SK-N-SH treated with all-trans-retinoic acid at 6 μM for 48 hours (cell line): Measurements from ENCODE around the gene SPAG4.

Source experiments
- ARNTL ChIP-seq: fragments of 450-650 bp; formaldehyde crosslinking; IDR thresholded peaks from 2 replicates; pipeline ENCODE4 v1.5.0; 2020; ENCODE audit warnings: low read depth, mild to moderate bottlenecking, moderate library complexity, borderline replicate concordance
- CSDC2 ChIP-seq: fragments of 250-450 bp; sonication (Bioruptor Pico); IDR thresholded peaks from 2 replicates; pipeline ENCODE4 v1.5.0; 2020; ENCODE audit warnings: mild to moderate bottlenecking, moderate library complexity
- GLIS3 ChIP-seq: fragments of 250-450 bp; sonication (Bioruptor Pico); IDR thresholded peaks from 2 replicates; pipeline ENCODE4 v1.5.0; 2020; ENCODE audit warnings: mild to moderate bottlenecking, moderate library complexity
- OSR1 ChIP-seq: fragments of 250-450 bp; sonication (Bioruptor Pico); IDR thresholded peaks from 2 replicates; pipeline ENCODE4 v1.8.0; 2022; ENCODE audit warnings: moderate library complexity, mild to moderate bottlenecking, inconsistent platforms
- PATZ1 ChIP-seq: fragments of 250-450 bp; sonication (Bioruptor Pico); IDR thresholded peaks from 2 replicates; pipeline ENCODE4 v1.8.0; 2020; ENCODE audit warnings: mild to moderate bottlenecking, moderate library complexity, borderline replicate concordance
- POU6F1 ChIP-seq: fragments of 250-450 bp; sonication (Bioruptor Pico); IDR thresholded peaks from 2 replicates; pipeline ENCODE4 v1.8.0; 2021; ENCODE audit warnings: low read depth, mild to moderate bottlenecking, moderate library complexity, borderline replicate concordance
- RARB ChIP-seq: fragments of 250-450 bp; sonication (Bioruptor Pico); IDR thresholded peaks from 2 replicates; pipeline ENCODE4 v1.8.0; 2021; ENCODE audit warnings: mild to moderate bottlenecking, moderate library complexity
- TOX ChIP-seq: fragments of 250-450 bp; sonication (Bioruptor Pico); IDR thresholded peaks from 2 replicates; pipeline ENCODE4 v1.8.0; 2021; ENCODE audit warnings: mild to moderate bottlenecking, moderate library complexity, borderline replicate concordance
- ZFP3 ChIP-seq: fragments of 250-450 bp; sonication (Bioruptor Pico); IDR thresholded peaks from 2 replicates; pipeline ENCODE4 v1.5.0; 2020; ENCODE audit warnings: mild to moderate bottlenecking, moderate library complexity
- ZNF565 ChIP-seq: fragments of 450-650 bp; formaldehyde crosslinking; conservative IDR thresholded peaks from 2 replicates; pipeline ENCODE4 v1.5.0; 2020; ENCODE audit warnings: low read depth, mild to moderate bottlenecking, moderate library complexity
- ZNF70 ChIP-seq: fragments of 450-650 bp; formaldehyde crosslinking; IDR thresholded peaks from 2 replicates; pipeline ENCODE4 v1.5.0; 2020; ENCODE audit warnings: mild to moderate bottlenecking, moderate library complexity
- ZNF8 ChIP-seq: fragments of 450-650 bp; formaldehyde crosslinking; IDR thresholded peaks from 2 replicates; pipeline ENCODE4 v1.5.0; 2020; ENCODE audit warnings: mild to moderate bottlenecking, moderate library complexity

DNA sequence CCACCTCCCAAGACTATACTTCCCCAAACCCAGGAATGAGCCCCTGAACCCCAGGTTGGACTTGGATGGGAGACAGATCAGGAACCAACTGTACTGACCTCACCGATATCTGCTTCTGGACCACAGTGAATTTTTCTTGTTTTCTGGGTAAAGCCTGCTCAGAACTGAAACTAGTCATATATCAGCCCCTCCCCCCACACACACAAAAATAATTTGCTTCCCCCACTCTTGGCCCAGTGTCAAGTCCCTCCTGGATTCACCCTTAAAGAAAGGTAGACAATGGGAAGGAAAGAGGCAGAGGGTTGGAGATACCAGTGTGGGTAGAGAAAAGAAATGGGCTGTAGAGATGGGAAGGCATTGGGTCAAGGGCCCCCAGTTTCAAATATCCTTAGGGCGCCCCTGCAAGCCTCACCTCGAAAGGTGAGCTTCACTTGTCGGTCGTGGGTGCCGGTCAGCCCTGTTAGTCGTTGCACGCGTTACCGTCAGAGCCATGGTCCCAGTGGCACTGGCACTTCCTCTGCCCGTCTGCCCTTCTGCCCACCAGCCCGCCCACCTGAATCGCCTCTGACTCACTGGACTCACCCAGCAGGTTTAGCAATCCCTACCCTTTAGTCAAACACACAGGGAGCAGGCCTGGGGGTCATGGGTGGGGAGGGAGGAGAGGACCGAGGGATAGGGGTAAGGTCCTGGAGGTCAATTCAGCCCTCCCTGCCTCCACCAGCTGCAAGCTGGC lies 8.5 kb upstream of the SPAG4 start:
- TF ChIP-seq ZNF565 (CRISPR knock-in tag), result no peak
- TF ChIP-seq TOX (CRISPR knock-in tag), result no peak
- no peak for TF ChIP-seq ZNF70 (CRISPR knock-in tag)
- no peak for TF ChIP-seq ARNTL (CRISPR knock-in tag)
- no peak for TF ChIP-seq GLIS3
- TF ChIP-seq ZFP3 (CRISPR knock-in tag), result no peak
- no peak for TF ChIP-seq PATZ1
- TF ChIP-seq POU6F1 (CRISPR knock-in tag), result no peak
- TF ChIP-seq RARB (CRISPR knock-in tag), result no peak
- no peak for TF ChIP-seq ZNF8 (CRISPR knock-in tag)
- no peak for TF ChIP-seq CSDC2 (CRISPR knock-in tag)
- no peak for TF ChIP-seq OSR1 (CRISPR knock-in tag)
